H1 (cell line): ENCODE results near the gene ENSA. TPM values are rescaled to one million over a fixed set of nuclear protein-coding genes. Genes with fewer than 3 reads are reported as not detected.
"Not testable (repeated sequence)": the region's sequence is repeated elsewhere in the genome, so short reads cannot be mapped to it uniquely, and the experiment has no call there.

Source experiments
- CTCF ChIA-PET: fragments of 300-600 bp; sonication (Branson Sonifier 250); formaldehyde crosslinking; loops from one replicate; lab custom pipeline; 2021; ENCODE audit not compliant: partially characterized antibody; lab: Charles Lee
- POLR2A ChIA-PET: fragments of 300-600 bp; sonication (Branson Sonifier 250); formaldehyde crosslinking; loops from one replicate; lab custom pipeline; 2021; ENCODE audit warnings: inconsistent platforms; ENCODE audit not compliant: partially characterized antibody; lab: Charles Lee
- DNase-seq, 2 experiments: peaks; one replicate each; pipeline versions ENCODE4 v3.0.0 to v3.0.0-alpha.2; 2010 to 2022; ENCODE audit warnings: low spot score in 2 of 2, low read depth in 1 of 2, mixed read lengths in 1 of 2
- FAIRE-seq: peaks from 2 replicates; lab custom pipeline; 2011; peaks lifted over from hg19 to GRCh38; lab: Jason Lieb, UNC
- H2AFZ ChIP-seq: 2 replicates; pipeline ENCODE4 v1.8.1; 2012; ENCODE audit warnings: low read length, inconsistent platforms
- H2AK5ac ChIP-seq: 2 replicates; pipeline ENCODE4 v1.6.1; 2013; ENCODE audit warnings: low read depth, low read length
- H2BK120ac ChIP-seq: replicated peaks from 2 replicates; pipeline ENCODE3; 2013; ENCODE audit warnings: low read depth, low read length, inconsistent platforms
- H2BK12ac ChIP-seq: 2 replicates; pipeline ENCODE4 v1.6.1; 2013; ENCODE audit warnings: low read depth, low read length
- H2BK15ac ChIP-seq: 2 replicates; pipeline ENCODE4 v1.6.1; 2013; ENCODE audit warnings: low read length
- H2BK20ac ChIP-seq: 2 replicates; pipeline ENCODE4 v1.6.1; 2013; ENCODE audit warnings: low read length
- H2BK5ac ChIP-seq: 2 replicates; pipeline ENCODE4 v1.6.1; 2013; ENCODE audit warnings: low read depth, low read length
- H3K14ac ChIP-seq: 2 replicates; pipeline ENCODE4 v1.6.1; 2013; ENCODE audit warnings: inconsistent platforms; ENCODE audit not compliant: insufficient read length
- H3K18ac ChIP-seq: 2 replicates; pipeline ENCODE4 v1.6.1; 2013; ENCODE audit warnings: low read length; ENCODE audit errors: extremely low read depth
- H3K23ac ChIP-seq: 2 replicates; pipeline ENCODE4 v1.6.1; 2013; ENCODE audit warnings: inconsistent platforms; ENCODE audit not compliant: insufficient read length
- H3K23me2 ChIP-seq: 2 replicates; pipeline ENCODE4 v1.6.1; 2013; ENCODE audit warnings: low read depth, low read length
- H3K27ac ChIP-seq: 2 replicates; pipeline ENCODE4 v1.6.1; 2011; ENCODE audit warnings: low read depth, low read length, inconsistent platforms
- H3K27me3 ChIP-seq, 4 experiments: replicated peaks in 1 of 4; 1 replicate in 1 of 4; 2 replicates in 3 of 4; pipeline versions ENCODE4 v1.6.1 to v1.8.1; 2011 to 2013; ENCODE audit warnings: low read length in 3 of 4, mild to moderate bottlenecking in 3 of 4, inconsistent platforms in 2 of 4, mixed read lengths in 2 of 4, moderate library complexity in 1 of 4; ENCODE audit not compliant: control insufficient read depth in 3 of 4, insufficient read depth in 3 of 4; ENCODE audit errors: extremely low read depth in 1 of 4
- H3K36me3 ChIP-seq, 4 experiments: 2 replicates each; pipeline versions ENCODE4 v1.6.1 to v1.8.1; 2011 to 2013; ENCODE audit warnings: mild to moderate bottlenecking in 4 of 4, low read length in 3 of 4, moderate library complexity in 2 of 4, control low read depth in 1 of 4, inconsistent platforms in 1 of 4; ENCODE audit not compliant: insufficient read depth in 4 of 4, control insufficient read depth in 2 of 4
- H3K4ac ChIP-seq: replicated peaks from 2 replicates; pipeline ENCODE3; 2013; ENCODE audit warnings: low read length, low read depth, mixed read lengths, inconsistent platforms; ENCODE audit not compliant: insufficient read length
- H3K4me1 ChIP-seq, 4 experiments: replicated peaks in 1 of 4; 1 replicate in 1 of 4; 2 replicates in 3 of 4; pipeline versions ENCODE4 v1.6.1 to v1.8.1; 2011 to 2013; ENCODE audit warnings: low read length in 3 of 4, inconsistent platforms in 2 of 4, mixed read lengths in 1 of 4; ENCODE audit not compliant: insufficient read depth in 4 of 4, control insufficient read depth in 3 of 4
- H3K4me2 ChIP-seq, 2 experiments: 2 replicates each; pipeline versions ENCODE4 v1.6.1 to v1.8.1; 2011 to 2013; ENCODE audit warnings: low read depth in 2 of 2, low read length in 2 of 2, control low read depth in 1 of 2, inconsistent platforms in 1 of 2, mild to moderate bottlenecking in 1 of 2; ENCODE audit not compliant: insufficient read depth in 1 of 2
- H3K4me3 ChIP-seq, 4 experiments: fragments of 200-600, 300-600 bp in 1 of 4; sonication (generic), shearing (Covaris generic), sonication (Bioruptor Twin) in 1 of 4; 2 replicates each; pipeline versions ENCODE4 v1.5.1 to v1.8.1; 2011 to 2016; ENCODE audit warnings: low read length in 4 of 4, low read depth in 3 of 4, control low read depth in 2 of 4, inconsistent platforms in 2 of 4, mild to moderate bottlenecking in 2 of 4, mixed read lengths in 1 of 4, moderate library complexity in 1 of 4; ENCODE audit not compliant: insufficient read depth in 2 of 4; ENCODE audit errors: extremely low read depth in 1 of 4
- H3K56ac ChIP-seq: replicated peaks from 2 replicates; pipeline ENCODE3; 2013; ENCODE audit warnings: low read depth, mild to moderate bottlenecking, mixed read lengths, low read length, inconsistent platforms; ENCODE audit not compliant: insufficient read length
- H3K79me1 ChIP-seq: 2 replicates; pipeline ENCODE4 v1.6.1; 2013; ENCODE audit warnings: low read depth, low read length, control low read depth
- H3K79me2 ChIP-seq, 2 experiments: 2 replicates each; pipeline versions ENCODE4 v1.6.1 to v1.8.1; 2012 to 2013; ENCODE audit warnings: low read length in 2 of 2, mild to moderate bottlenecking in 2 of 2, inconsistent platforms in 1 of 2; ENCODE audit not compliant: insufficient read depth in 2 of 2, control insufficient read depth in 1 of 2
- H3K9ac ChIP-seq, 4 experiments: replicated peaks in 1 of 4; 1 replicate in 1 of 4; 2 replicates in 3 of 4; pipeline versions ENCODE4 v1.6.1 to v1.8.1; 2011 to 2013; ENCODE audit warnings: low read depth in 3 of 4, low read length in 3 of 4, control low read depth in 2 of 4, mild to moderate bottlenecking in 2 of 4, moderate library complexity in 2 of 4, inconsistent platforms in 1 of 4; ENCODE audit errors: extremely low read depth in 1 of 4
- H3K9me3 ChIP-seq, 2 experiments: 2 replicates each; pipeline versions ENCODE4 v1.6.1 to v1.8.1; 2012 to 2013; ENCODE audit warnings: mild to moderate bottlenecking in 2 of 2, moderate library complexity in 2 of 2, control low read depth in 1 of 2, inconsistent platforms in 1 of 2, low read depth in 1 of 2, low read length in 1 of 2, mixed read lengths in 1 of 2; ENCODE audit not compliant: insufficient read depth in 2 of 2
- H4K20me1 ChIP-seq, 2 experiments: replicated peaks in 1 of 2; 2 replicates each; pipeline versions ENCODE3 to v1.8.1; 2011 to 2013; ENCODE audit warnings: inconsistent platforms in 2 of 2, low read length in 2 of 2, mild to moderate bottlenecking in 1 of 2; ENCODE audit not compliant: insufficient read depth in 2 of 2, control insufficient read depth in 1 of 2
- H4K5ac ChIP-seq: 2 replicates; pipeline ENCODE4 v1.6.1; 2013; ENCODE audit warnings: low read length, low read depth, mixed read lengths, inconsistent platforms; ENCODE audit not compliant: insufficient read length
- H4K8ac ChIP-seq: 2 replicates; pipeline ENCODE4 v1.8.0; 2013; ENCODE audit warnings: mild to moderate bottlenecking, moderate library complexity, low read length, inconsistent platforms; ENCODE audit not compliant: insufficient read depth; ENCODE audit errors: extremely low read depth
- H4K91ac ChIP-seq: replicated peaks from 2 replicates; pipeline ENCODE3; 2013; ENCODE audit warnings: low read length, mixed read lengths, inconsistent platforms; ENCODE audit not compliant: insufficient read length
- WGBS, 2 experiments: shearing (Covaris generic) in 1 of 2; methylation state at CpG; one replicate each; pipeline versions ENCODE4 v1.1.6 to v1.1.7; 2013 to 2015; ENCODE audit warnings: low lambda C conversion rate in 2 of 2, mixed read lengths in 2 of 2, inconsistent platforms in 1 of 2, low coverage in 1 of 2, missing lambda C conversion rate in 1 of 2; ENCODE audit not compliant: insufficient replicate concordance in 2 of 2, insufficient coverage in 1 of 2, insufficient read length in 1 of 2; ENCODE audit errors: extremely low coverage in 1 of 2, missing lambda C conversion rate in 1 of 2; 5-methylcytosine and 5-hydroxymethylcytosine counted together
- polyA plus RNA-seq, 7 experiments: library from polyadenylated mRNA; depleted of rRNA in 3 of 7; stranded (reverse) in 5 of 7; unstranded in 2 of 7; fragments of >200 nt in 5 of 7; fragments of 200-250 nt in 2 of 7; gene quantifications; 1 replicate in 5 of 7; 2 replicates in 1 of 7; 4 replicates in 1 of 7; pipeline versions ENCODE4 v1.2.1 to v1.2.3, GENCODE V29; 2011 to 2013; ENCODE audit warnings: missing spikeins in 2 of 7, mixed read lengths in 2 of 7
- total RNA-seq: library from RNA; stranded (reverse); fragmentation: NEBNext Ultra II Directional; extraction: Animal tissue kit (Norgen Biotek cat#: 25700); gene quantifications from 2 replicates; pipeline ENCODE4 v1.2.1, GENCODE V29; 2021

The ENSA gene
- total and polyA plus RNA-seq, 2 of the 8 experiments (the other 6 are each of a cell fraction or from before 2014, with no cell fraction given): 48.2 to 229 TPM

- H2AK5ac ChIP-seq, H3K27me3 ChIP-seq, H3K23me2 ChIP-seq, H2BK120ac ChIP-seq, DNase-seq, H3K79me2 ChIP-seq, CTCF ChIA-PET, H3K4me3 ChIP-seq, H3K9me3 ChIP-seq, H3K23ac ChIP-seq, H3K27ac ChIP-seq, H2BK20ac ChIP-seq, H2BK5ac ChIP-seq, H2BK15ac ChIP-seq, H3K18ac ChIP-seq, H3K4me2 ChIP-seq, H3K36me3 ChIP-seq, H4K20me1 ChIP-seq, H4K8ac ChIP-seq, H3K4ac ChIP-seq, FAIRE-seq, H2AFZ ChIP-seq, H2BK12ac ChIP-seq, H4K91ac ChIP-seq, H3K14ac ChIP-seq, H3K79me1 ChIP-seq, H4K5ac ChIP-seq, H3K56ac ChIP-seq, H3K9ac ChIP-seq: not testable (repeated sequence)
- POLR2A ChIA-PET: interaction anchor here (0.6 to 15.8 kb wide), 8 partner anchors 8 to 148 kb away, joined by 3 to 163 read pairs (median 6); partner anchors contain the start of genes ENSA and MCL1
- 94% methylated on average over 6 of the region's 6 CpGs; no CpG with 5 or more reads in 1 of the 2 experiments for WGBS, 2 experiments
- peaks cover 5 to 15% (median 6%) of the 10 kb centered on the region in 4 experiments for H3K4me1 ChIP-seq
Measured at GRCh38 chr1:150638430-150638829, 9.0 kb upstream of the ENSA start.
